Adrenal gland (tissue), 12 donors: ENCODE measurements around the gene MLLT3. TPM values are rescaled to one million over a fixed set of nuclear protein-coding genes. Genes with fewer than 3 reads are reported as not detected.

ENCODE experiments used
- DNase-seq, 7 donors: peaks; one replicate each; pipeline ENCODE4 v3.0.0-alpha.2; 2019 to 2020
- H3K27ac ChIP-seq, 5 donors: fragments of 200-600 bp; sonication (generic) in 4 of 5; 1 replicate in 3 of 5; 2 replicates in 2 of 5; pipeline versions ENCODE4 v1.5.1 to v1.8.0; 2016 to 2020; ENCODE audit warnings: mild to moderate bottlenecking in 1 of 5
- H3K27me3 ChIP-seq: fragments of 200-600 bp; 2 replicates; pipeline ENCODE4 v1.8.0; 2021
- H3K36me3 ChIP-seq, 2 donors: fragments of 200-600 bp; replicated peaks in 1 of 2; 1 replicate in 1 of 2; 2 replicates in 1 of 2; pipeline versions ENCODE4 v1.5.1 to v1.8.0; 2018 to 2022
- H3K4me1 ChIP-seq, 2 donors: fragments of 200-600 bp; replicated peaks in 1 of 2; 1 replicate in 1 of 2; 2 replicates in 1 of 2; pipeline versions ENCODE4 v1.5.1 to v1.8.0; 2018 to 2021
- H3K4me3 ChIP-seq, 4 donors: fragments of 200-600 bp; sonication (generic) in 3 of 4; one replicate each; pipeline ENCODE4 v1.5.1; 2016 to 2018
- H3K9me3 ChIP-seq, 3 donors: fragments of 200-600 bp; sonication (generic) in 1 of 3; replicated peaks in 1 of 3; 1 replicate in 2 of 3; 2 replicates in 1 of 3; pipeline versions ENCODE4 v1.5.1 to v1.8.0; 2016 to 2021
- POLR2A ChIP-seq, 2 donors: fragments of 450-650 bp; IDR thresholded peaks; one replicate each; pipeline ENCODE4 v1.6.1; 2017; ENCODE audit warnings: antibody characterized with exemption in 2 of 2, mild to moderate bottlenecking in 2 of 2, moderate library complexity in 1 of 2
- WGBS, 4 donors: extraction: QIAGEN DNeasy Blood & Tissue Kit in 2 of 4; methylation state at CpG; one replicate each; pipeline versions ENCODE4 v1.1.5 to v1.1.7; 2013 to 2017; 5-methylcytosine and 5-hydroxymethylcytosine counted together
- intact Hi-C, 2 donors: fragments of 100-400 bp; cut with DNase I; formaldehyde crosslinking; loops; one replicate each; pipeline versions ENCODE4 v1.14.1 to v1.15.0; 2022 to 2023
- polyA plus RNA-seq, 3 donors: library from polyadenylated mRNA; stranded (reverse); fragments of 200-250 nt in 2 of 3; fragments of 350-450 nt in 1 of 3; fragmentation: Illumina TruSeq in 1 of 3; extraction: RNeasy Lipid Tissue Mini Kit (QIAGEN cat#74804) in 1 of 3; gene quantifications; one replicate each; pipeline ENCODE4 v1.2.3, GENCODE V29; 2013 to 2014
- total RNA-seq, 9 donors: library from RNA; depleted of rRNA in 4 of 9; stranded (reverse); fragments of >200 nt in 4 of 9; fragments of 120-200 nt in 1 of 9; fragmentation: NEBNext Ultra II Directional in 1 of 9; extraction: Animal tissue kit (Norgen Biotek cat#: 25700) in 1 of 9; gene quantifications; one replicate each; pipeline versions ENCODE4 v1.1.0 to v1.2.4, GENCODE V29; 2013 to 2023
- TF ChIP-seq, protein P1 (sequence below), 6 experiments: fragments of 450-650 bp in 4 of 6; fragments of 200-600 bp in 2 of 6; sonication (generic) in 1 of 6; IDR thresholded peaks; 1 replicate in 5 of 6; 2 replicates in 1 of 6; pipeline versions ENCODE4 v1.5.1 to v1.8.0; 2016 to 2021; ENCODE audit warnings: antibody characterized with exemption in 6 of 6, mild to moderate bottlenecking in 2 of 6, moderate library complexity in 1 of 6
- donor health status: healthy with polysubstance abuse.
- donor health status: Bipolar disorder and iron deficiency.
- donor health status: DM: yes; HTN: yes; CAD: no.
- donor health status: DM: no; HTN: no; CAD: no.
- donor health status: DM: no; HTN: no; CAD: no.
- donor health status: DM: yes; HTN: yes; CAD: no.

MLLT3 gene
- total and polyA plus RNA-seq, 12 donors: 11.0 to 37.7 (median 17.9) TPM

DNA sequence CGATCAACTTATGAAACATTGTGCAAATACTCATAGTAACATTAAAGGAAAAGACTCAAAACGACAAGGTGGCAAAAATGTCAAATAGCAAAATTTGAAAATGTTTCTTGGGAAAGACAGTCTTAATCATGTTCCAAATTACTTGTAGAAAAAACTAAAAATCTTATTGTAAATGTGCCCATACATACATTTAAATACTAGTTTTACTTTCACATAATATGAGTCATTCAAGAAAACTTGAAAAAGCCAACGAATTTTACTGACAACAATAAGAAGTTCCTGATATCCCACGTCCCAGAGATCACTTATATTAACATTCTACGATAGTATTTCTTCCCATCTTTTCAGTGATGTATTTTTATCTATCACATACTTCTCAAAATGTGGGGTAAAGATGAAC lies 13.7 kb downstream of the MLLT3 start:
- no peaks in the 10 kb centered on the region for H3K36me3 ChIP-seq
- TF ChIP-seq POLR2A (IDR thresholded peaks at IDR 0.05): no peak
- TF ChIP-seq, protein P1, sequence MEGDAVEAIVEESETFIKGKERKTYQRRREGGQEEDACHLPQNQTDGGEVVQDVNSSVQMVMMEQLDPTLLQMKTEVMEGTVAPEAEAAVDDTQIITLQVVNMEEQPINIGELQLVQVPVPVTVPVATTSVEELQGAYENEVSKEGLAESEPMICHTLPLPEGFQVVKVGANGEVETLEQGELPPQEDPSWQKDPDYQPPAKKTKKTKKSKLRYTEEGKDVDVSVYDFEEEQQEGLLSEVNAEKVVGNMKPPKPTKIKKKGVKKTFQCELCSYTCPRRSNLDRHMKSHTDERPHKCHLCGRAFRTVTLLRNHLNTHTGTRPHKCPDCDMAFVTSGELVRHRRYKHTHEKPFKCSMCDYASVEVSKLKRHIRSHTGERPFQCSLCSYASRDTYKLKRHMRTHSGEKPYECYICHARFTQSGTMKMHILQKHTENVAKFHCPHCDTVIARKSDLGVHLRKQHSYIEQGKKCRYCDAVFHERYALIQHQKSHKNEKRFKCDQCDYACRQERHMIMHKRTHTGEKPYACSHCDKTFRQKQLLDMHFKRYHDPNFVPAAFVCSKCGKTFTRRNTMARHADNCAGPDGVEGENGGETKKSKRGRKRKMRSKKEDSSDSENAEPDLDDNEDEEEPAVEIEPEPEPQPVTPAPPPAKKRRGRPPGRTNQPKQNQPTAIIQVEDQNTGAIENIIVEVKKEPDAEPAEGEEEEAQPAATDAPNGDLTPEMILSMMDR (IDR thresholded peaks at IDR 0.05): no peak
- no peaks in the 10 kb centered on the region for H3K9me3 ChIP-seq
- intact Hi-C loops: no loop called here
- H3K27me3 ChIP-seq: no peaks in the 10 kb centered on the region
- H3K27ac ChIP-seq: no peak overlapping the region
- no peak for DNase-seq
- H3K4me3 ChIP-seq: no peak overlapping the region
- peaks cover 0 to 37% of the 10 kb centered on the region in 2 donors for H3K4me1 ChIP-seq
- 87 to 88% (median 87%) methylated on average over 5 of the region's 5 CpGs for WGBS, 4 donors

DNA sequence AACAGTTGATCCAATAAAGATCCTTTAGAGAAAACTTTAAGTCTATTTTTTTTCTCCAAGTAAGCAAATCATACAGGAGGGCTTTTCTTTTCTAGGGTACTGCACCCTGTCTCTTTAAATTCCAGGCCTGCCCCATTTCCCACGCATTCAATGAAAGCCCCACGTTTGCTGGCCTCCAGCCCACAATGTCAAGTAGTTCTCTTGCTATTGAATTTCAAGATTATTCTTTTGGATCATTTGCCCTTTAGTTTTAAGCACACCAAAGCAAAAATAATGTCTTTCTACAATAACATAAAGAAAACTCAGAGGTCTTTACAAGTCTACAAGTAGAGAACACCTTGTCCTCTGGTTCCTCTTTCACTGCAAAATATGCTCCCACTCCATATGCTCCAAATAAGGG lies 15.6 kb downstream of the MLLT3 start:
- no peak overlapping the region for H3K27ac ChIP-seq
- TF ChIP-seq, protein P1 (IDR thresholded peaks at IDR 0.05): no peak
- H3K4me3 ChIP-seq: no peak overlapping the region
- peaks cover 0 to 36% of the 10 kb centered on the region in 2 donors for H3K4me1 ChIP-seq
- intact Hi-C loops: no loop called here
- H3K27me3 ChIP-seq: no peaks in the 10 kb centered on the region
- no peaks in the 10 kb centered on the region for H3K36me3 ChIP-seq
- 37 to 59% (median 53%) methylated on average over 2 of the region's 2 CpGs for WGBS, 4 donors
- peak in 1 of 7 donors; percentile 10 for DNase-seq
- H3K9me3 ChIP-seq: no peaks in the 10 kb centered on the region

DNA sequence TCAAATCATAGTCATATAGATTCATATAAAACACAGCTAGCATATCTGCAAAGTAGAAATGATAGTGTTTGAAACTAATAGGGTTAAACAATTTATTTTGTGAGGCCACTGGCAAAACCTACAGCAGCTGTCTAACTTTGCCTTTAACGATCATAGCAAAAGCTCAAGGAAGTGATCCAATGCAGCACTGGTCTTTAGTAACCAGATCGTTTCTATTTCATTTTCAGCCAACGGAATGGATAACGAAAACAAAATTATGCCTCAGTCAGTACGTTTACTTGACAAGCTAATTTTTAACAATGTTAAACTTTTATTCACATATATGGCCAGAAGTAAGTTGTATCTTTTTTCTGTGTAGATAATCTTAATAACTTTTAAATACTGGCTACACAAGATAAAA lies 17.7 kb downstream of the MLLT3 start:
- no peak for DNase-seq
- intact Hi-C loops: no loop called here
- H3K36me3 ChIP-seq: no peaks in the 10 kb centered on the region
- whole genome bisulfite sequencing, 4 donors: 30 to 52% (median 41%) methylated on average over 5 of the region's 5 CpGs
- H3K27me3 ChIP-seq: no peaks in the 10 kb centered on the region
- TF ChIP-seq, protein P1 (IDR thresholded peaks at IDR 0.05): no peak
- no peak for TF ChIP-seq POLR2A (IDR thresholded peaks at IDR 0.05)
- no peaks in the 10 kb centered on the region for H3K9me3 ChIP-seq
- H3K27ac ChIP-seq: no peak overlapping the region
- H3K4me3 ChIP-seq: peak overlapping the region in 1 of 4 donors; percentile 12
- peaks cover 0 to 30% of the 10 kb centered on the region in 2 donors for H3K4me1 ChIP-seq

DNA sequence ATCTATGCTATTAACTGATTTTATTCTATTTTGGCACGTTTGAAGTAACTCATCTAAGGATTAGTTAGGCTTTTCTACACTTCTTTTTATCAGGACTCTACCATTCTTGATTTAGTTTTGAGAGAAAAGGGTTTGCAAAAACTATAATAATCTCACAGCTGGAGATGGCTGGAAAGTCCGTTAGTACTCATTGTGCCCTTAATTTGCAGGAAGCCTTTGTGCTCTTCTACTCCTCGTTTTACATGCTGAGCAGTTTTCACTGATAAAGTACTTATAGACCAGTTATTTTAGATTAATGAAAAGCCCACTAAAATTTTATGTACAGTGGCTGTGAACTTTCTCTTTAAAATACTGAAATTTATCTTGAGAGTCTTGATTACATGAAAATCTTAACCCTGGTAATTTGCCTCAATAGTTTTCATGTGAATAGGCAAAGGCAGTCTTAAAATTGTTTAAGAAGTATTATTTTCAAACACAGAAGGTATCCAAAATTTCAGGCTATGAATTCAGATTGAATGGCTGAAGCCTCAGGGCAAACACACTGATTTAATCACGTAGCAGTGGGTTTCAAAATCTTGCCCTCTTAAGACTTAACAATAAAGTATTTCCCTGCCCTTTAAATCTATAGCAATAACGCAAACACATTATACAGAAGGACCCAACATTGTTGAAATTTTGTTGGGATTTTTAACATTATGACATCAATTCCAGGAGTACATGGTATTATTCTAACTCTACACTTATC lies 18.6 kb downstream of the MLLT3 start:
- Histone ChIP-seq H3K9me3 (no peaks in the 10 kb centered on the region), H3K4me3 (no peak overlapping the region), H3K36me3 (no peaks in the 10 kb centered on the region), H3K27me3 (no peaks in the 10 kb centered on the region), H3K27ac (no peak overlapping the region), H3K4me1 (peaks cover 0 to 30% of the 10 kb centered on the region in 2 donors)
- intact Hi-C loops: no loop called here
- no peak for TF ChIP-seq POLR2A (IDR thresholded peaks at IDR 0.05)
- TF ChIP-seq, protein P1 (IDR thresholded peaks at IDR 0.05): no peak
- WGBS, 4 donors: 73 to 78% (median 76%) methylated on average over 5 of the region's 5 CpGs
- no peak for DNase-seq
